ENCODE results near the gene HIVEP3.

- no peak for TF ChIP-seq POLR2A (IDR thresholded peaks at IDR 0.05)
- TF ChIP-seq, protein P1, sequence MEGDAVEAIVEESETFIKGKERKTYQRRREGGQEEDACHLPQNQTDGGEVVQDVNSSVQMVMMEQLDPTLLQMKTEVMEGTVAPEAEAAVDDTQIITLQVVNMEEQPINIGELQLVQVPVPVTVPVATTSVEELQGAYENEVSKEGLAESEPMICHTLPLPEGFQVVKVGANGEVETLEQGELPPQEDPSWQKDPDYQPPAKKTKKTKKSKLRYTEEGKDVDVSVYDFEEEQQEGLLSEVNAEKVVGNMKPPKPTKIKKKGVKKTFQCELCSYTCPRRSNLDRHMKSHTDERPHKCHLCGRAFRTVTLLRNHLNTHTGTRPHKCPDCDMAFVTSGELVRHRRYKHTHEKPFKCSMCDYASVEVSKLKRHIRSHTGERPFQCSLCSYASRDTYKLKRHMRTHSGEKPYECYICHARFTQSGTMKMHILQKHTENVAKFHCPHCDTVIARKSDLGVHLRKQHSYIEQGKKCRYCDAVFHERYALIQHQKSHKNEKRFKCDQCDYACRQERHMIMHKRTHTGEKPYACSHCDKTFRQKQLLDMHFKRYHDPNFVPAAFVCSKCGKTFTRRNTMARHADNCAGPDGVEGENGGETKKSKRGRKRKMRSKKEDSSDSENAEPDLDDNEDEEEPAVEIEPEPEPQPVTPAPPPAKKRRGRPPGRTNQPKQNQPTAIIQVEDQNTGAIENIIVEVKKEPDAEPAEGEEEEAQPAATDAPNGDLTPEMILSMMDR (IDR thresholded peaks at IDR 0.05) = no peak
Measured at GRCh38 chr1:41659903-41660302, 258.8 kb downstream of the HIVEP3 start.

All from heart left ventricle (tissue), 13 donors.